GM21737 (cell line): ENCODE measurements around the gene SYNE1.
A peak's percentile ranks its signal among the peaks of the same experiment; 100 is the strongest.
"Not testable (repeated sequence)": the region's sequence is repeated elsewhere in the genome, so short reads cannot be mapped to it uniquely, and the experiment has no call there.

Experiments used
- ATAC-seq: cut with Tn5 transposase; IDR thresholded peaks from one replicate; pipeline ENCODE4 v1.9.1; 2021; ENCODE audit warnings: mild to moderate bottlenecking, moderate library complexity; ENCODE audit not compliant: unreplicated experiment

Gene SYNE1

DNA sequence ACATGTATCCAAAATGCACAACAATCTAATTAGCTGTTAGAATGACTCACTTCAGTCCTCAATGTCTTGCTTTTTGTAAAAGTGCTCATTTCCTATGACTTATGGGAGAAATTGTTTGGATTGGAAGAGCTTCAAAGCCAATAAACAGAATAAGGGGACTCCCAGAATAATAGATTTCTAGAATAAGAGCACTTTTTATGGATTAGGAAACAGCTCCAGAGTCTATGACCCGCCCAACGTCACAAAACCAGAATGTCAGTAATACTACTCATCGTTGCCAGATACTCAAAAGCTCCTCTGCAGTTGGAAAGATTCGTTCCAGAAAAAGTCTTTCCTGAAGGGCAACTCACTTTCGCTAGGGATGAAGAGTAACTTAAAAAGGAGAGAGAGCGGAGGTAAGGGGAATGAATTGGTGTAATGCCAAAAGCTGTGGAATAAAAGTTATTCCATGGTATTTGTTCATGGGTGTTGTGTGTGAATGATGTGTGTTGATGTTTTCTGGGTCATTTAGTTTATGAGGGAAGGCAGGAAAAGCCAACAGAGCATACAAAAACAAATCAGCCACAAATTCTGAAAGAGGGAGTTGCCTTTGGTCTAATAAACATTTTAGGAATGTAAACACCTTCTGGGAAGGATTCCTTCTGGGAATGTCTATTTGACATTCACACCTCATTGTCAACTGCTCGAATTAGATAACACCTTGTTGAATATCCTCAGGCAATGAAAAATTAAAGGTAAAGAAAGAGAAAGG is 64.6 kb downstream of the SYNE1 start:
- no peak for ATAC-seq

DNA sequence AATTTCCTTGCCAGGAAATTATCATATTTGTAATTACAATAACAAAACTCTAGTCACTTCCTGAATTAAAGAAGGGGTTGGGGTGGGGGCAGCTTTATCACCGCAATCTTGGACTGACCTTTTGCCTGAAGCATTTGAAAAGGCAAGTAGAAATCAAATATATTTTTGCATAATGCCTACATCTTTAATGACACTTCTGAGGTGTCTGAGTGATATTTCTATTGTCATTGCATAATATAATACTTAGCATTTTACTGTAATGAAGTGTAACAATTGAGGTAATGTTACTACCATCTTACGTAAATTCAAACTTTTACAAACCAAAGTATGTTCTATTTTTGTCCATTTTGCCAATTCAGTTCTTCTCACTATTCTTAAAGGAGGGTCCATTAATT is 65.2 kb downstream of the SYNE1 start:
- no peak for ATAC-seq

DNA sequence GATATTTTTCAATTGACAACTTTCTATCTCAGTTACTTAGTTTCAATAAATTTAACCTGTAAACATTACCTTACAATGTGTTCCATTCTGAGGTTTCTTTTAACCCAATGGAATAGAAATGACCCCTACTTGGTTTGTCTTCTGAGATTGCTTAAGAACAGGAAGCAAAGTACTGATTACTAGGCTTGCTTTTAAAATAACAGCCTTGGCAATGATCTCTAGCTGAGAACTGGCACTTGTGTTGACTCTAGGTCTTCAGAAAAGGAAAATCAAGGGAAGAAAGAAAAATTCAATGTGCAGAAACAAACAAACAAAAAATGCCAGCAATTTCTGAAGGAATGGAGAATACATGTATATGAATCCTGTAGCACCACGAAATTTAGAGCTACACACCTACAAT is 66.1 kb downstream of the SYNE1 start:
- ATAC-seq: no peak

DNA sequence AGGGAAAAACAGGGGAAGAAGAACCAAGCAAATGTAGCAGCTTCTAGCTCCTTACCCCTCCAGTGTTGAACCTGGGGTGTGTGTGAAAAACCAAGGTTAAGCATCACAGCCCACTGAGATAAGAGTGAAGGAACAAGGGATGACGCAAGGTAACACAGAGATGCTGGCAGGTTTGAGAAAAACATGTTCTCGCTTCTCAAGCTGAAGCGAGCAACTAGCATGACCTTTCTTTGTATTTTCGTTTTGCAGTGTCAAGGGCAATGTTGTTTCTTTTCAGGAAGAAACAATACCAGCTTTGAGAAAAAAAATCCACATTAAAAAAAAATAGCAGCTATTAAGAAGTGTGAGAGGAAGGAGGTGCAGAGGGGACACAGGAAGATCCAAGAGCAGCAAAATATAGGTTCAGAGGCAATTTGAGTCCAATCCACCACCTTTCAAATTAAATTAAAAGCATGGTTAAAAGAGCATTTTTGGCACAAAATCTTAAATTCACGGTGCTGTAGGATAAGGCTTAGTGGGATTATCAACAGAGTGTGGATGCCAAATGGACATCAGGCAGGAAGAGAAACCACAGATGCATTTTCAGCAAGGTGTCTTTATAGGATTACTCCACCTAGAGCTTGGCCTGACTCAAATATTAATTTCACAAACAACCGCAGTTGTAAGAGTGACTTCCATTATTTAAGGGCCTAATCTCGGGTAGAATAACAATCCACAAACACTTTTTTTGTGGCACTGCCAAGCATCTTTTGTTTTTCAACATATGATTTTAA is 70.9 kb downstream of the SYNE1 start:
- ATAC-seq: no peak

DNA sequence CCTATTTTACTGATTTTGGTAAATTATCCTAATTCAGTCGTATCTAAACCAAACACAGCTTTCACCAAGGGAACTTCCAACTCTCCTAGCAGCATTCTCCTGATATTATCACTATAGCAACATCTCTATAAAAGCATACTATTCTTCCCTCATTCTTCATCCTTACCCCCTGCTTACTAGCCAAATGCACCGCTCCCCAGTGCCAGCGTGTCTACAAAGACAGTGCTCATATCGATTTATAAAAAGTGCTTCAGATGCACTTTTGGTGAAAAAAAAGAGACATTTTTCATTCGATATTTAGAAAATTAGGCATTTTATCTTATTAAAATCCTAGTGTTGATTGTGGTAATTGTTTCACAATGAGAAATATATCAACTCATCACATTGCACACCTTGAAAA is 74.0 kb downstream of the SYNE1 start:
- no peak for ATAC-seq

DNA sequence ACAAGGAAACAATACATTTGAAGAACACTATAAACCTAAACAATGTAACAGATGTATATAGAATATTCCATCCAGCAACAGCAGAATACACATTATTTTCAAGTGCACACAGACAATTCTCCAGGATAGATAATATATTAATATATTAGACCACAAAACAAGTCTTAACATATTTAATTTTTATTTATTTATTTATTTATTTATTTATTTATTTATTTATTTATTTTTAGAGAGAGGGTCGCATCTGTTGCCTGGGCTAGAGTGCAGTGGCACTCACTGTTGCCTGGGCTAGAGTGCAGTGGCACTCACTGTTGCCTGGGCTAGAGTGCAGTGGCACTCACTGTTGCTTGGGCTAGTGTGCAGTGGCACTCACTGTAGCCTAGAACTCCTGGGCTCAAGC is 78.4 kb downstream of the SYNE1 start:
- not testable (repeated sequence) for ATAC-seq

DNA sequence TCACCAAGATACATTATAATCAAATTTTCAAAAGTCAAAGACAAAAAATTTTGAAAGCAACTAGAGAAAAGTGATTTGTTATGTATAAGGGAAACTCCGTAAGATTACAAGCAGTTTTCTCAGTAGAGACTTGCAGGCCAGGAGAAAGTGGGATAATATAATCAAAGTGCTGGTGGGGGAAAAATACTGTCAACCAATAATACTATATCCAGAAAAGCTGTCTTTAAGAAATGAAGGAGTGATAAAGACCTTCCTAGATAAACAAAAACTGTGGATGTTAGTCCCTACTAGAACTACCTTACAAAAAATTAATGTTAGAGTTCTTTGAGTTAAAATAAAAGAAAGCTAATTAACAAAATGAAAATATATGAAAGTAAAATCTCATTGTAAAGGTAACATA is 79.7 kb downstream of the SYNE1 start:
- no peak for ATAC-seq

DNA sequence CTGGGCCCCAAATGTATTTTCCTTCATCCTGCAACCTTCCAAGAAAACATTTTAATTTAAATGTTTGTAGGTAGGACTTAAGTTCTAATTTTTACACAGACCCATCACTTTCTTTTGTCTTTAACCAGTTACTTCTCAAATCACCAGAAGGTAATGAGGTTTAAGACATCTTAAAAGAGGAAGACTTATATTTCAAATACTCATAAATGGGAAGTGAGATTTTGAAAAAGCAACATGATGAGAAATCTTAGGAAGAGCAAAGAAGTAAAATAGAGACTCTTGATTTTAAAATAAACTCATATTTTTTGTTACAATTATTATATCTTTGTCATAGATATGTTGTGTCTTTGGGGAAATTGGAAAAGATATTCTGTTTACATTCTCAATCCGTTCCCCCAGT is 82.3 kb downstream of the SYNE1 start:
- ATAC-seq: no peak

DNA sequence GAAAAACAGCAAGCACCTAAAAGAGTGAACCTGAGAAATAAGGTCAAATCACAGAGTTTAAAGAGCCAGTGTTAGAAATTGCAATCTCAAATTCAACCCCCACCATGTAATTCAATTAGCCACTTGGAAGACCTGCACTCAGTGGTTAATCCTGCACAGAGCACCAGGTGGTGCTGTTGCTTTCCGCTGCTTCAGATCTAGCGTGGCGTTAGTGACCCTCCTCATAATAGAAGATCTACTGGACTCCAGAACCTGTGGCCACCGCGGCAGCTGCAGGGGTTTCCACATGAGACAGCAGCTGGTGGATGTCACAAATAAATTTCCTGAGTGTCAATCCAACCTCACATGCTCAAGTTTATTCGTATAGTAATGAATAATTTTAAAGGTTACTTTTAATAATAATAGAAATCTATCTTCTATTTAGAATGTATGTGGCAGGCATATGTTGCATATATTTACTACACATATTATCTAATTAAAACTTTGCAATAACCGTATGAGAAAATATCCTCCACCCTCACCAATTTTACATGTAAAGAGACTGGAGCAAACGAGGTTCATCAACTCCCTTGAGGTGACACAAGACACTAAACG is 84.4 kb downstream of the SYNE1 start:
- ATAC-seq: peak; percentile 71

DNA sequence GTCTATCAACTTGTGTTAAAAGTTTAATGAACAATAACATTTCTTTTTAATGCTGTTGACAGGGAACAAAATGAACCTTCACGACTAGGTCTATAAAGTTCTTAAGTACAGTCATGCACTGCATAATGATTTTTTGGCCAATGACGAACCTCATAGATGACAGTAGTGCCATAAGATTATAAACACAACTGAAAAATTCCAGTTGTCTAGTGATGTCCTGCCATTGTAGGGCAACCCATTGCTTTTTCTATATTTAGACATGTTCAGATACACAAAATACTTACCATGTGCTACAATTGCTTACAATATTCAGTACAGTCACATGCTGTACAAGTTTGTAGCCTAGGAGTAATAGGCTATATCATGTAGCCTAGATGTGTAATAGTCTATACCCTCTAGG is 93.6 kb downstream of the SYNE1 start:
- ATAC-seq: no peak

DNA sequence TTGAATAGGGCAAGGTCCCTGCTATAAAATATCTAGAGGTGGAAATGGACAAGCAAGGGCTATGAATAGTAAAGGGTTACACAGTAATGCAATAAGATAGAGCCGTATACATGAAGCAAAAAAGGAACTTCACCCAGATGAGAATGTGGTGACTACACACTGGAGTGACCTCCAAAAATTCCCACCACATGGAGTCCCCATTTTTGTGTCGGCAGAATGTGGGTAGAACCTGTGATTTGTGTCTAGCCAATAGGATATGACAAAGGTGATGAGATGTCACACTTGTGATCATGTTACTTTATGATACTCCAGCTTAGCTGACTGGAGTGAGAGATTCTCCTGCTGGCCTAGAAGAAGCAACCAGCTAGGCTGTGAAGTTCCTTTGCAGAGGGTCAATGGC is 96.8 kb downstream of the SYNE1 start:
- no peak for ATAC-seq

DNA sequence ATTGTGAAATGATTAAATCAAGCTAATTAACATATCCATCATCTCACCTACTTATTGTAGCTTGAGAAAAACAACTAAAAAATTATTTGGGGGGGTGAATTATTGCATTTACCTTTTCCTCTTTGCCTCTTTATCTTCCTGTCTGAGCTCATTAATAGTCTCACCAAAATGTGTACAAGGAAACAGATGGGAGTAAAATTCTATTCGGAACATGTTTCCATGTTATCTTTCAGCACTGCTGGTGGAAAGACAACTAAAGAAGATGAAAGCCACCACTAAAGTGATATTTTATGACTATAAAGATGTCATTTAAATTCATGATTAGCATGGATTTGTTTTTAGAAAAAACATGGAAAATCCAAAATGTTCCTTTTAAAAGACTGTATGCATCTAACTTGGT is 102.6 kb downstream of the SYNE1 start:
- ATAC-seq: no peak

DNA sequence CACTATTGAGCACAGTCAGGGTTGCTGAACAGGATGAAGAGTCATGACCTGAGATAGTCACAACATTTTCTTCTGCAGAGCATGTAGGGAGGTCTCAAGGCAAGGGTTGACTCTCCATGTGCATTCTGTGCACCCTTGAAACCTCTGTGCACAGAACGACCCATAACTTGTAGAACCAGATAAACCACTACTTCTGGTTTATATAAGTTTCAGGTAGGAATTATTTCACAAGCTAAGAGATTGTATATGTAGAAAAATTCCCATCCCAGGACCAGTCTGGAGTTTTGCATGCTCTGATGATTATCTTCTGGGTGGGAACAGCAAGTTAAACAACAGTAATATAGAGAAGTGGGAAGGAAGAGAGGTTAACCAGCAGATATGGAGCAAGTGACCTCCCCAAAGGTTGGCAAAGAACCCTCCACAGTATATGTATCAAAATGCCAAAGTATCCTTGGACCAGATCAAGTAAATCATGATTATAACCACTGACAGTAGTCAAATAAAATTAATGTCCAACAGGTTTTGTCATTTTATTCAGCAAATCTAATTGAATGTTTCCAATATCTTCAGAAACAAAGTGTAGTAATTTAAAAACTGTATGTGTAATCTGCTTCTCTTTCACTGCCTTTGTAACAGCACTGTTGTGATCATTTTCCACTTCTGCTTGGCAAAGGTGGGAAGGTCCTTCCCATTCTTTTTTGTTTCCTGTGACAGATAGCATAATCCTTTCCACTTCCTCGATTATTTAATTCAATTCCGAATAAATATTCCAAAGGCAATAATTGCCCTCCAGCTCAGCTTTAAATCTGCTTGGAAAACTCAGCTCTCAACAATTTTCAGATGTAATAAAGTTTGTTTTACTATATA is 104.4 kb downstream of the SYNE1 start:
- no peak for ATAC-seq

DNA sequence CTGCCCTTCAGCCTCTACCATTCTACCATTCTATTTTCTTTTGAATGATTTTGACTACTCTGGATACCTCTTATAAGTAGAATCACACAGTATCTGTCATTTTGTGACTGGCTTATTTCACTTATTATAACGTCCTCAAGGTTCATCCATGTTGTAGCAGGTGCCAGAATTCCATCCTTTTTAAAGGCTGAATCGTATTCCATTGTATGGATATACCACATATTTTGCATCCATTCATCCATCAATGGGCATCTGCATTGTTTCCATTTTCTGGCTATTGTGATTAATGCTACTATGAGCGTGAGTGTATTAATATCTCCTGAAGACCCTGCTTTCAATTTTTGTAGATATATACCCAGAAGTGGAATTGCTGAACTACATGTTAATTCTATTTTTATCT is 105.5 kb downstream of the SYNE1 start:
- no peak for ATAC-seq

DNA sequence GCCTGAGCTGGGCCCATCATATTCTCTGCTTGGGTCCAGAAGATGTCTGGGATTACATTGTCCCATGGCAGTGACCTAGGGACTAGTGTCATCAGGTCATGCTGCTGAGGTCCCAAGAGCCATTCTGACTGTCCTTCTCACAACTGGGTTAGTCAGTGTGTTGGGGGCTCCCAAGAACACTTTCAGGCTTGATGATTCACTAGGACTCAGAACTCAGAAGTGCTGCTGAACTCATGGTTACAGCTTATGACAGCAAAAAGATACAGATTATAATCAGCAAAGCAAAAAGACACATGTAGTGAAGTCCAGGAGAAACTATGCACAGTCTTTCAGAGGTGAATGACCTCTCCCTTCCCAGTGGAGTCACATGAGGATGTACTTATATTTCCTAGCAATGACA is 107.8 kb downstream of the SYNE1 start:
- ATAC-seq: no peak

DNA sequence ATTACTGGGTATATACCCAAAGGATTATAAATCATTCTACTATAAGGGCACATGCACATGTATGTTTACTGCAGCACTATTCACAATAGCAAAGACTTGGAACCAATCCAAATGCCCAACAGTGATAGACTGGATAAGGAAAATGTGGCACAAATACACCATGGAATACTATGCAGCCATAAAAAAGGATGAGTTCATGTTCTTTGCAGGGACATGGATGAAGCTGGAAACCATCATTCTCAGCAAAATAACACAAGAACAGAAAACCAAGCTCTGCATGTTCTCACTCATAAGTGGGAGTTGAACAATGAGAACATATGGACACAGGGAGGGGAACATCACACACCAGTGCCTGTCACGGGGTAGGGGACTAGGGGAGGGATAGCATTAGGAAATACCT is 123.0 kb downstream of the SYNE1 start:
- not testable (repeated sequence) for ATAC-seq

DNA sequence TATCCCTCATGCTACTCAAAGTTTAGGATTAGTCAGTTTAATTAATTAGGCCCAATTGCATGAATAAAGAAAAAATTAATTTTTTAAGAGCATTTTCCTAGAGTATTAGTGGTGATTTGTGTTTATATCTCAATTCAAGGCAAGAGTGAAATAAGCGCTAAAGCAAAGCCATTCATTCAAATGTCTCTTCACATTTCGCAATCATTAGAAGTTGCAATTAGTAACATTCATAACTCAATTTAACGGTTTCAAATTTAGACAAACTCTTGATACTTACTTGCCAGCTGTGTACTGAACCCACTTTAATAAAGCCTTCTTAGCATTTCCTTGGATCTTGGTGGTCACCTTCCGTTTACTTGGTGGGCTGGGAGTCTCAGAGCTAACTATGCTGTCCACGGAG is 127.2 kb downstream of the SYNE1 start:
- no peak for ATAC-seq

DNA sequence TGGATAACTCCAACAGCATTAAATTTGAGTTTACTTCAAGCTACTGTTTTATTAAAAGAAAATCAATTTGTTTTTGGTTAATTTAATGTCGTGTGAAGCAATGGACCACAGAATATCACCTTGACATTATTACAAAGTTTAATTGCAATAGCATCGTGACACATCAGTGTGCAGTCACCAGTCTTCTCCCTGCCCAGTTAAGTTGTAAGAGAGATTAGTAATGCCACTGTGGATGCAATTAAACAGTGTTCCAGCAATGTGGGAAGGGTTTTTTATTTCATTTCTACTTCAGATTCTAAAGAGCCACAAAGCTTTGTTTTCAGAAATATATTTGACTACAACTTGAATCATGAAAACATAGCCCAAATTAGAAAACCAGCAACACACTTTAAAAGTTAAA is 128.7 kb downstream of the SYNE1 start:
- no peak for ATAC-seq

DNA sequence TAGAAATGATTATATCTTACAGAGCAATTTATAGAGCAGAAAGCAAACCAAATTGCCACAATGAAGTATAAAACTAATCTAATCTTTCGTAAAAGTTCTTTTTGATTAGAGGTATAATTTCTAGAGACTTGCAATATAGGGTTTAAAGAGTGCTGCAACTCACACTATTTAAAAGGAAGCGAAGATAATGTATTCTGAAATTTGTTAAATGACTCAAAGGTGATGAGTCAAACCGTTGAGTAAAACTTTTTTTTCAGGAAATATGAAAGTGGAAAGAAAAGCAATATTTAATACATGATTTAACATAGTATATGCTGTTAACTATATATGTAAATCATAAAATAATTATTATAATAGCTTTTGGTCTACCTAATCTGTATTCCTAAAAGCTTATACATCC is 133.6 kb downstream of the SYNE1 start:
- ATAC-seq: no peak

DNA sequence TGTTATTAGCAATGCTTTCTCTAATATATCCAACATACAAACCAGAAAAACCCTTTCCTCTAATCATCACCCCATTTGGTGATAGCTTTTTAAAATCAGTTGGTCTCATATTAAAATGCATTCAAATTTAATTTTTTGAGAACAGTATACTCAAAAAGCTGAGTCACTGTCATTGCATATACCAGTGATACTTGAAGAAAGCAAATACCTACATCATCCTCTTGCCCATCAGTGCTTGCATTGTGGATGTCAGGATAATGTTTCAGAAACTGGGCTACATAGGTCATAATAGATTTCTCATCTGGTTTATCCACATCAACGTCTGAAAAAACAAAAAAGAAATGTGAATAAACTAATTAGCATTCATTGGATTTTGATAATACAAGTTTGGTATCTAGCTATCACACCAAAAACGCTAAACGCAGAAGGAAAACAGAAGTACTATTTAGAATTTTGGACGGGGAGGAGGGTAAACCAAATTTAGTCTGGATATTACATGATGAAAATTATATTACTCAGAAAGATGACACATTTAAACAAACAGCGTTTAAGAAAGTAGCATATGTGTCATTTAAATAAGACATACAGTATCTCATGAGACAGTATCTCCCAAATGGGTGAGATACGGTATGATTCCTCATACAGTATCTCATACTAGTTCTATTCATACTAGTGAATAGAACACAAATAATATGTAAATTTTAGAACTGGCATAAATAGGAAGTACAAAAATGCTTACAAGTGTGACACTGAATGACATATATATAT is 134.6 kb downstream of the SYNE1 start:
- ATAC-seq: no peak

DNA sequence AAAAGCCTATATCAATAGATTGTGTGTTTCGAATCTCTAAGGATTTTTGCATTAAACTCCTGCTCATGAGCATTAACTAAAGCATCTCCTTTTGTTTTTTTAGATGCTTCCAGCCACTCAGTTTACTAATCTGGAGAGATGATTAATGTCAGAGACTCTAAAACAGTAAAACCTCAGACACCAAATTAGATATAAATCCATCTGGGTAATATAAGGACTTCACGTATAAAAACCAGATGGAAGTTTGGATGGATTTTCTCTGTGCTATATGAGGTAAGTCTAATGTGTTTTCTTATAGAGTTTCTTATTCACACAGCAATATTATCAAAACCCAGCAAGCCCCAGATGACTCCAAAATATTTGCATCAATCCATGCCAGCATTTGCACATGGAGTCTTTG is 137.2 kb downstream of the SYNE1 start:
- ATAC-seq: no peak
